Esophagus muscularis mucosa (tissue), 4 donors: ENCODE data around the gene MEIS2.

Source experiments
- EP300 ChIP-seq: sonication (generic); formaldehyde crosslinking; IDR thresholded peaks from one replicate; pipeline ENCODE4 v1.6.1; 2017; ENCODE audit warnings: antibody characterized with exemption
- POLR2A ChIP-seq: fragments of 450-650 bp; IDR thresholded peaks from one replicate; pipeline ENCODE4 v1.6.1; 2017; ENCODE audit warnings: antibody characterized with exemption, moderate library complexity, mild to moderate bottlenecking, low read depth
- POLR2AphosphoS5 ChIP-seq, 2 donors: sonication (generic); formaldehyde crosslinking; IDR thresholded peaks; one replicate each; pipeline ENCODE4 v1.6.1; 2017; ENCODE audit warnings: antibody characterized with exemption in 2 of 2
- TF ChIP-seq, protein P1 (sequence below), 3 experiments: fragments of 200-600 bp in 2 of 3; fragments of 450-650 bp in 1 of 3; sonication (generic) in 2 of 3; IDR thresholded peaks; one replicate each; pipeline ENCODE4 v1.5.1; 2017 to 2019; ENCODE audit warnings: antibody characterized with exemption in 3 of 3, mild to moderate bottlenecking in 2 of 3, moderate library complexity in 1 of 3

DNA sequence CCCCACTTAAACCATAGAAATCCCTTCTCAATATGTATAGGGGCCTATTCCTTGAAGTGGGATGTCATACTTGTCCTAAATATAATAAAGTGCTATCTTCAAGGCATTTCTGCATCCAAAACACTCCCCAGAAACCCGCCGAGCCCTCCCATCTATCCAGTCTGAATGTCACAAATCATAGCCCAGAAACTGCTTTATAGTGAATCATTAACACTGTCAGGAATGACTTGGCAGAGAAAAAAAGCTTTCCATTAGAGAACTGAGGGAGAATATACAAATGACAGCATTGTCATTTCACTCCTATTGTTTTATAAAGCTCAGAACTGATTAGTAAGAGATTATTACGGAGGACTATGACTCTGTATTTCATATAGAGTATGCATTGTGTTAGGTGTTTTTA, 48.4 kb upstream of the MEIS2 start:
- TF ChIP-seq, protein P1, sequence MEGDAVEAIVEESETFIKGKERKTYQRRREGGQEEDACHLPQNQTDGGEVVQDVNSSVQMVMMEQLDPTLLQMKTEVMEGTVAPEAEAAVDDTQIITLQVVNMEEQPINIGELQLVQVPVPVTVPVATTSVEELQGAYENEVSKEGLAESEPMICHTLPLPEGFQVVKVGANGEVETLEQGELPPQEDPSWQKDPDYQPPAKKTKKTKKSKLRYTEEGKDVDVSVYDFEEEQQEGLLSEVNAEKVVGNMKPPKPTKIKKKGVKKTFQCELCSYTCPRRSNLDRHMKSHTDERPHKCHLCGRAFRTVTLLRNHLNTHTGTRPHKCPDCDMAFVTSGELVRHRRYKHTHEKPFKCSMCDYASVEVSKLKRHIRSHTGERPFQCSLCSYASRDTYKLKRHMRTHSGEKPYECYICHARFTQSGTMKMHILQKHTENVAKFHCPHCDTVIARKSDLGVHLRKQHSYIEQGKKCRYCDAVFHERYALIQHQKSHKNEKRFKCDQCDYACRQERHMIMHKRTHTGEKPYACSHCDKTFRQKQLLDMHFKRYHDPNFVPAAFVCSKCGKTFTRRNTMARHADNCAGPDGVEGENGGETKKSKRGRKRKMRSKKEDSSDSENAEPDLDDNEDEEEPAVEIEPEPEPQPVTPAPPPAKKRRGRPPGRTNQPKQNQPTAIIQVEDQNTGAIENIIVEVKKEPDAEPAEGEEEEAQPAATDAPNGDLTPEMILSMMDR (IDR thresholded peaks at IDR 0.05): no peak
- TF ChIP-seq POLR2A (no peak), POLR2AphosphoS5 (IDR thresholded peaks at IDR 0.05) (no peak), EP300 (no peak)
